GM10266 (cell line): ENCODE measurements around the gene S100A4.

Source experiments
- DNase-seq: peaks from one replicate; pipeline ENCODE4 v3.0.0; 2012; ENCODE audit errors: extremely low spot score
- CTCF ChIP-seq: IDR thresholded peaks from 2 replicates; pipeline ENCODE4 v1.5.1; 2012; ENCODE audit warnings: mild to moderate bottlenecking, low read depth; ENCODE audit not compliant: control insufficient read depth, insufficient read depth; ENCODE audit errors: missing control alignments

The S100A4 gene

GRCh38 chr1:153549741-153550397, 4.3 kb upstream of the S100A4 start:
- no peak for TF ChIP-seq CTCF
- DNase-seq = no peak

GRCh38 chr1:153548722-153549688, 3.4 kb upstream of the S100A4 start, which contains the start of gene S100A3:
Gene S100A3, minus strand, starts transcription at chr1:153549258. Its CDS starts 773 bp downstream, at chr1:153548485.
- TF ChIP-seq CTCF = no peak
- DNase-seq = no peak

GRCh38 chr1:153547560-153548551, 2.2 kb upstream of the S100A4 start:
- no peak for TF ChIP-seq CTCF
- no peak for DNase-seq

- DNase-seq = no peak
- no peak for TF ChIP-seq CTCF
Measured at GRCh38 chr1:153546796-153547559, 1.4 kb upstream of the S100A4 start.

GRCh38 chr1:153546371-153546770, 765 bp upstream of the S100A4 start:
- DNase-seq = no peak
- no peak for TF ChIP-seq CTCF

- DNase-seq = no peak
- no peak for TF ChIP-seq CTCF
Measured at GRCh38 chr1:153544453-153545066, 1.0 kb downstream of the S100A4 start.
